H9 (cell line): ENCODE results near the gene CCNYL1. TPM values are rescaled to one million over a fixed set of nuclear protein-coding genes. Genes with fewer than 3 reads are reported as not detected.

Source experiments
- DNase-seq: peaks from one replicate; pipeline ENCODE4 v3.0.0-alpha.2; 2017
- H2AFZ ChIP-seq: one replicate; pipeline ENCODE4 v1.6.1; 2013; ENCODE audit warnings: mild to moderate bottlenecking, low read length, control low read depth, moderate library complexity
- H2AK5ac ChIP-seq: 2 replicates; pipeline ENCODE4 v1.6.1; 2013; ENCODE audit warnings: low read length, control low read depth, mixed read lengths; ENCODE audit not compliant: insufficient read length
- H2BK120ac ChIP-seq: one replicate; pipeline ENCODE4 v1.6.1; 2013; ENCODE audit warnings: low read depth, mild to moderate bottlenecking, low read length, control low read depth, inconsistent platforms; ENCODE audit not compliant: poor library complexity, severe bottlenecking
- H2BK12ac ChIP-seq: 2 replicates; pipeline ENCODE4 v1.6.1; 2013; ENCODE audit warnings: low read length, control low read depth, mixed read lengths, low read depth; ENCODE audit not compliant: insufficient read length
- H2BK15ac ChIP-seq: 2 replicates; pipeline ENCODE4 v1.6.1; 2013; ENCODE audit warnings: low read depth, low read length, control low read depth
- H2BK20ac ChIP-seq: one replicate; pipeline ENCODE4 v1.6.1; 2013; ENCODE audit warnings: low read depth, mild to moderate bottlenecking, low read length, control low read depth, inconsistent platforms; ENCODE audit not compliant: poor library complexity, severe bottlenecking
- H2BK5ac ChIP-seq: 2 replicates; pipeline ENCODE4 v1.6.1; 2013; ENCODE audit warnings: low read length, control low read depth, mixed read lengths; ENCODE audit not compliant: insufficient read length
- H3K14ac ChIP-seq: 2 replicates; pipeline ENCODE4 v1.6.1; 2013; ENCODE audit warnings: low read length, control low read depth; ENCODE audit not compliant: insufficient read depth
- H3K18ac ChIP-seq: 2 replicates; pipeline ENCODE4 v1.6.1; 2013; ENCODE audit warnings: low read depth, mild to moderate bottlenecking, mixed read lengths, low read length, control low read depth; ENCODE audit not compliant: insufficient read length
- H3K23ac ChIP-seq: 2 replicates; pipeline ENCODE4 v1.6.1; 2013; ENCODE audit warnings: low read length, control low read depth, mixed read lengths, low read depth; ENCODE audit not compliant: insufficient read length
- H3K23me2 ChIP-seq: 2 replicates; pipeline ENCODE4 v1.6.1; 2013; ENCODE audit warnings: low read depth, mild to moderate bottlenecking, mixed read lengths, low read length, control low read depth; ENCODE audit not compliant: insufficient read length, poor library complexity, severe bottlenecking
- H3K27ac ChIP-seq: 2 replicates; pipeline ENCODE4 v1.5.1; 2013; ENCODE audit warnings: low read length, control low read depth, mixed read lengths, low read depth; ENCODE audit not compliant: insufficient read length
- H3K27me3 ChIP-seq: 2 replicates; pipeline ENCODE4 v1.6.1; 2013; ENCODE audit warnings: low read length, control low read depth, inconsistent platforms; ENCODE audit not compliant: insufficient read depth
- H3K4ac ChIP-seq: 2 replicates; pipeline ENCODE4 v1.6.1; 2013; ENCODE audit warnings: low read depth, mild to moderate bottlenecking, control low read depth, inconsistent platforms, low read length, moderate library complexity
- H3K4me1 ChIP-seq: 2 replicates; pipeline ENCODE4 v1.6.1; 2013; ENCODE audit warnings: low read length, control low read depth, inconsistent platforms; ENCODE audit not compliant: insufficient read depth
- H3K4me2 ChIP-seq: 2 replicates; pipeline ENCODE4 v1.6.1; 2013; ENCODE audit warnings: low read length, control low read depth, mixed read lengths; ENCODE audit not compliant: insufficient read length, insufficient read depth
- H3K56ac ChIP-seq: 2 replicates; pipeline ENCODE4 v1.6.1; 2013; ENCODE audit warnings: low read depth, mild to moderate bottlenecking, mixed read lengths, low read length, control low read depth; ENCODE audit not compliant: insufficient read length
- H3K79me1 ChIP-seq: 2 replicates; pipeline ENCODE4 v1.6.1; 2013; ENCODE audit warnings: low read depth, mild to moderate bottlenecking, moderate library complexity, low read length, control low read depth, inconsistent platforms; ENCODE audit not compliant: insufficient read depth, poor library complexity, severe bottlenecking
- H3K79me2 ChIP-seq: 2 replicates; pipeline ENCODE4 v1.6.1; 2013; ENCODE audit warnings: low read length, control low read depth, inconsistent platforms; ENCODE audit not compliant: insufficient read depth
- H3K9ac ChIP-seq: 2 replicates; pipeline ENCODE4 v1.6.1; 2013; ENCODE audit warnings: low read length, control low read depth, mixed read lengths; ENCODE audit not compliant: insufficient read length; ENCODE audit errors: extremely low read depth
- H3K9me3 ChIP-seq: one replicate; pipeline ENCODE4 v1.6.1; 2013; ENCODE audit warnings: low read depth, low read length, inconsistent platforms; ENCODE audit not compliant: control insufficient read depth
- H3T11ph ChIP-seq: one replicate; pipeline ENCODE4 v1.6.1; 2013; ENCODE audit warnings: mild to moderate bottlenecking, low read length, control low read depth, inconsistent platforms
- H4K20me1 ChIP-seq: one replicate; pipeline ENCODE4 v1.6.1; 2013; ENCODE audit not compliant: control insufficient read depth, insufficient read length, insufficient read depth
- H4K5ac ChIP-seq: 2 replicates; pipeline ENCODE4 v1.6.1; 2013; ENCODE audit warnings: low read depth, mild to moderate bottlenecking, mixed read lengths, low read length, control low read depth; ENCODE audit not compliant: insufficient read length
- H4K8ac ChIP-seq: replicated peaks from 2 replicates; pipeline ENCODE4 v1.6.1; 2013; ENCODE audit warnings: low read length, control low read depth, mixed read lengths, low read depth; ENCODE audit not compliant: insufficient read length
- H4K91ac ChIP-seq: 2 replicates; pipeline ENCODE4 v1.6.1; 2013; ENCODE audit warnings: low read depth, mild to moderate bottlenecking, moderate library complexity, mixed read lengths, low read length, control low read depth; ENCODE audit not compliant: insufficient read length
- H3K27ac Mint-ChIP-seq, 3 experiments: 2 replicates in 2 of 3; 3 replicates in 1 of 3; pipeline ENCODE4 v1.8.0; 2020 to 2021; ENCODE audit warnings: mixed read lengths in 3 of 3, mild to moderate bottlenecking in 1 of 3, moderate library complexity in 1 of 3
- H3K27me3 Mint-ChIP-seq: 2 replicates; pipeline ENCODE4 v1.8.0; 2021; ENCODE audit warnings: low read depth, mild to moderate bottlenecking, moderate library complexity, mixed read lengths
- H3K36me3 Mint-ChIP-seq, 3 experiments: 2 replicates in 2 of 3; 3 replicates in 1 of 3; pipeline ENCODE4 v1.8.0; 2020 to 2021; ENCODE audit warnings: low read depth in 3 of 3, mixed read lengths in 3 of 3; ENCODE audit not compliant: insufficient read depth in 1 of 3
- H3K4me1 Mint-ChIP-seq, 2 experiments: 2 replicates each; pipeline ENCODE4 v1.8.0; 2020; ENCODE audit warnings: mixed read lengths in 2 of 2
- H3K4me3 Mint-ChIP-seq, 2 experiments: 2 replicates in 1 of 2; 3 replicates in 1 of 2; pipeline ENCODE4 v1.8.0; 2020 to 2021; ENCODE audit warnings: mild to moderate bottlenecking in 2 of 2, mixed read lengths in 2 of 2, moderate library complexity in 1 of 2
- H3K9me3 Mint-ChIP-seq, 2 experiments: 2 replicates in 1 of 2; 3 replicates in 1 of 2; pipeline ENCODE4 v1.8.0; 2020; ENCODE audit warnings: mild to moderate bottlenecking in 2 of 2, mixed read lengths in 2 of 2, moderate library complexity in 1 of 2
- CTCF ChIP-seq: fragments of 200-600 bp; sonication (generic); conservative IDR thresholded peaks from 3 replicates; pipeline ENCODE4 v1.8.0; 2021; ENCODE audit warnings: antibody characterized with exemption, mild to moderate bottlenecking
- WGBS: extraction: QIAGEN DNeasy Blood & Tissue Kit; methylation state at CpG from one replicate; pipeline ENCODE4 v1.1.7; 2013; ENCODE audit warnings: missing lambda C conversion rate, low lambda C conversion rate, mixed read lengths; ENCODE audit not compliant: insufficient read length; ENCODE audit errors: extremely low coverage; 5-methylcytosine and 5-hydroxymethylcytosine counted together
- total RNA-seq: library from RNA; stranded (reverse); gene quantifications from 2 replicates; pipeline ENCODE4 v1.2.1, GENCODE V29; 2021

The CCNYL1 gene
- total RNA-seq, 1 experiment from 2014 or later, result 27.0 TPM

GRCh38 chr2:207718521-207718920 is 7.1 kb downstream of the CCNYL1 start:
- Mint-ChIP-seq H3K27ac (no peak overlapping the region), H3K4me3 (no peak overlapping the region), H3K4me1 (peaks cover 14 to 17% of the 10 kb centered on the region in 2 experiments), H3K36me3 (peaks cover 10 to 36% (median 22%) of the 10 kb centered on the region in 3 experiments; a peak in 6 of 7 replicates), H3K27me3 (peaks cover 2% of the 10 kb centered on the region), H3K9me3 (no peaks in the 10 kb centered on the region)
- no peak for DNase-seq
- Histone ChIP-seq H4K20me1 (no peaks in the 10 kb centered on the region), H3K9me3 (no peaks in the 10 kb centered on the region), H3K23me2 (no peaks in the 10 kb centered on the region), H3K79me2 (no peaks in the 10 kb centered on the region; the same call in 1 of the 2 replicates), H3K4me2 (no peak overlapping the region), H3K4ac (no peak overlapping the region), H2BK15ac (no peak overlapping the region), H4K5ac (no peak overlapping the region), H3K14ac (no peak overlapping the region), H3K27me3 (no peaks in the 10 kb centered on the region), H2BK120ac (no peak overlapping the region), H2BK20ac (no peak overlapping the region), H2BK5ac (no peak overlapping the region), H2AFZ (no peak overlapping the region), H3K79me1 (peaks cover 8% of the 10 kb centered on the region), H3T11ph (no peak overlapping the region), H3K9ac (no peak overlapping the region), H3K4me1 (no peaks in the 10 kb centered on the region), H4K8ac (no peak overlapping the region), H2AK5ac (no peak overlapping the region), H3K18ac (no peak overlapping the region), H3K23ac (no peak overlapping the region), H2BK12ac (no peak overlapping the region), H3K56ac (no peak overlapping the region), H3K27ac (no peak overlapping the region), H4K91ac (no peak overlapping the region)
- no peak for TF ChIP-seq CTCF
- WGBS, result no CpG with 5 or more reads among the region's 3 CpGs
